ENCODE results near the gene SLC9A7. TPM values are rescaled to one million over a fixed set of nuclear protein-coding genes. Genes with fewer than 3 reads are reported as not detected.

Gene SLC9A7
- total and polyA plus RNA-seq, 12 donors: 2.3 to 22.8 (median 12.4) TPM

DNA sequence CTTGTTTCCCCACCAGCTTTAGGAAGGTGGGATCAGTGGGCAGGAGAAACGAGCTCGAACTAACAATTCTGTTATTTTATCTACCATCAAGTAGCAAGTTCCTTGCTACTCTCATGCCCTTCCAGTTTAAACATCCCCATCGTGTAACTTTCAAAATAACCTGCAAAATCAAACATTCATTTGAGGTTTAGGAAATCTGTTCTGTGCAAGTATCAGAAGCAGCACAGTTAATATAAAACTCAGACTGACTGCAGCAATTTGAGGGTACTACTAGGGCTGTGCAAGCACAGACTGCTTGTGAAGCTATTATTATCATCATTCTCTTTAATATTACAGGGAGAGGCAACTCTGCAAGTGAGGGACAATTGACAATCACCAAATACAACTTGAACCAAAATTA is 137.3 kb downstream of the SLC9A7 start:
- no peaks in the 10 kb centered on the region for H3K9me3 ChIP-seq (replicated peaks in 1 of 3)
- no peaks in the 10 kb centered on the region for H3K27me3 ChIP-seq
- WGBS, 4 donors: 65 to 97% (median 79%) methylated on average over 3 of the region's 3 CpGs
- no peaks in the 10 kb centered on the region for H3K4me1 ChIP-seq (replicated peaks in 1 of 2)
- TF ChIP-seq POLR2A (IDR thresholded peaks at IDR 0.05): no peak
- TF ChIP-seq, protein P1, sequence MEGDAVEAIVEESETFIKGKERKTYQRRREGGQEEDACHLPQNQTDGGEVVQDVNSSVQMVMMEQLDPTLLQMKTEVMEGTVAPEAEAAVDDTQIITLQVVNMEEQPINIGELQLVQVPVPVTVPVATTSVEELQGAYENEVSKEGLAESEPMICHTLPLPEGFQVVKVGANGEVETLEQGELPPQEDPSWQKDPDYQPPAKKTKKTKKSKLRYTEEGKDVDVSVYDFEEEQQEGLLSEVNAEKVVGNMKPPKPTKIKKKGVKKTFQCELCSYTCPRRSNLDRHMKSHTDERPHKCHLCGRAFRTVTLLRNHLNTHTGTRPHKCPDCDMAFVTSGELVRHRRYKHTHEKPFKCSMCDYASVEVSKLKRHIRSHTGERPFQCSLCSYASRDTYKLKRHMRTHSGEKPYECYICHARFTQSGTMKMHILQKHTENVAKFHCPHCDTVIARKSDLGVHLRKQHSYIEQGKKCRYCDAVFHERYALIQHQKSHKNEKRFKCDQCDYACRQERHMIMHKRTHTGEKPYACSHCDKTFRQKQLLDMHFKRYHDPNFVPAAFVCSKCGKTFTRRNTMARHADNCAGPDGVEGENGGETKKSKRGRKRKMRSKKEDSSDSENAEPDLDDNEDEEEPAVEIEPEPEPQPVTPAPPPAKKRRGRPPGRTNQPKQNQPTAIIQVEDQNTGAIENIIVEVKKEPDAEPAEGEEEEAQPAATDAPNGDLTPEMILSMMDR (IDR thresholded peaks at IDR 0.05): no peak
- H3K4me3 ChIP-seq: no peak overlapping the region
- no peaks in the 10 kb centered on the region for H3K36me3 ChIP-seq (replicated peaks in 1 of 2)
- H3K27ac ChIP-seq: no peak overlapping the region
- intact Hi-C loops (cut with DNase I): no loop called here
- no peak for DNase-seq

DNA sequence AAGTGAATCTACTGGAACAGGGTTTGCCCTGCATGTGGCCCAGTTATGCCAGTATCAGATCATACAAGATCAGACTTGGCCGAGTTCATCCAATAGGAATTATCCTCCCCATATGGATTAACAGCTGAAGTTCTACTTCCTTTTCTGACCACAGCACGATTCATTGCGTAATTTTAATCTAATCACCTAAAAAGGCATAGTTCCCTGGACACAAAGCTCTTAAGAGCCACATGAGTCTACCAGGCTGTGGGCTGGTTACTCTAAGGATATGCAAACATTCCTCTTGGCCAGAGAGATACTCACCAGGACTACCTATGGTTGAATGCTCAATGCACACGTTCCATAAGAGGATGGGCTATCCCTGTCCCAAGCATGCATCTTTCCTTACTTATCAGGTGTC is 138.4 kb downstream of the SLC9A7 start:
- Histone ChIP-seq H3K9me3 (replicated peaks in 1 of 3) (no peaks in the 10 kb centered on the region), H3K4me1 (replicated peaks in 1 of 2) (no peaks in the 10 kb centered on the region), H3K27me3 (no peaks in the 10 kb centered on the region), H3K36me3 (replicated peaks in 1 of 2) (no peaks in the 10 kb centered on the region), H3K27ac (no peak overlapping the region), H3K4me3 (no peak overlapping the region)
- no peak for TF ChIP-seq POLR2A (IDR thresholded peaks at IDR 0.05)
- TF ChIP-seq, protein P1 (IDR thresholded peaks at IDR 0.05): no peak
- intact Hi-C loops (cut with DNase I): no loop called here
- 76 to 89% (median 84%) methylated on average over 3 to 4 of the region's 4 CpGs for WGBS, 4 donors
- no peak for DNase-seq

DNA sequence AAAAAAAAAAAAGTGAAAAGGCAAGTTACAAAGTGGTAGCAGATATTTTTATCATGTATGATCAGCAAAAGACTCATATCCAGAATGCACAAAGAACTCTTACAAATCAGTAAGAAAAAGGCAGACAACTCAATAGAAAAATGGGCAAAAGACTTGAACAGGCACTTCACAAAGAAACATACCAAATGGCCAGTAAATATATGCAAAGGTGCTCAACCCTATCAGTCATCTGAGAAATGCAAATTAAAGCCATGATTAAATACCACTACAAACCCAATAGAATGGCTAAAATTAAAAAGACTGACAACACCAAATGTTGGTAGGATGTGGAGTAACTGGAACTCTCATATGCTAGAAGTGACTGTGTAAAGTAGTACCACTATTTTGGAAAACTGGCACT is 140.0 kb downstream of the SLC9A7 start:
- H3K27ac ChIP-seq: no peak overlapping the region
- H3K9me3 ChIP-seq (replicated peaks in 1 of 3): no peaks in the 10 kb centered on the region
- no peak overlapping the region for H3K4me3 ChIP-seq
- TF ChIP-seq, protein P1 (IDR thresholded peaks at IDR 0.05): no peak
- TF ChIP-seq POLR2A (IDR thresholded peaks at IDR 0.05): no peak
- intact Hi-C loops (cut with DNase I): no loop called here
- H3K36me3 ChIP-seq (replicated peaks in 1 of 2): no peaks in the 10 kb centered on the region
- no peak for DNase-seq
- no peaks in the 10 kb centered on the region for H3K4me1 ChIP-seq (replicated peaks in 1 of 2)
- H3K27me3 ChIP-seq: no peaks in the 10 kb centered on the region

DNA sequence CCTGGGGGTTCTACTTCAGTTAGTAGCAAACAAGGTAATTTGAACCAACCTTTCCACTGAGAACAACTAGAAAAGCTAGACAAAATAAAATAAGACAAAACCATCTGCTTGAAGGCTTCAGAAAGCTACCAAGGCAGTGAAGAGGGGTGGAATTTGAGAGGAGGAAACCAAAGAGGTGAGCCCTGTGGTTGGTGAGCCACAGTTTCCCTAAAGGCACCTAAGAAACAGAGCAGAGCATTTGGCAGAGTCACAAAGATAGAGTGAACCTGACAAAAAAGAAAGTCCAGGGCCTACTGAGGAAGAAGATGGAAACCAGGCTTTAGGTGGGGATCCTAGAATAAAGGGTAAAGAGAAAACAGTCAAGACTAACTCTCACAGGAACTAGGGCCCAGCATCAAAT is 141.0 kb downstream of the SLC9A7 start:
- Histone ChIP-seq H3K36me3 (replicated peaks in 1 of 2) (no peaks in the 10 kb centered on the region), H3K9me3 (replicated peaks in 1 of 3) (no peaks in the 10 kb centered on the region), H3K27me3 (no peaks in the 10 kb centered on the region), H3K27ac (no peak overlapping the region), H3K4me1 (replicated peaks in 1 of 2) (no peaks in the 10 kb centered on the region), H3K4me3 (no peak overlapping the region)
- intact Hi-C loops (cut with DNase I): no loop called here
- DNase-seq: no peak
- no peak for TF ChIP-seq POLR2A (IDR thresholded peaks at IDR 0.05)
- TF ChIP-seq, protein P1 (IDR thresholded peaks at IDR 0.05): no peak

Data from adrenal gland (tissue), 12 donors.